Stimulated activated CD8-positive, alpha-beta memory T cell treated with anti-CD3 and anti-CD28 coated beads, Interleukin-4, amount 100 ng/mL, for 4 hours (primary cell): ENCODE measurements around the gene DDX1.

ENCODE experiments used
- DNase-seq, 2 donors: peaks; one replicate each; pipeline ENCODE4 v3.0.0-alpha.2; 2020; ENCODE audit warnings: low read depth in 2 of 2, low spot score in 1 of 2

Gene DDX1

DNA sequence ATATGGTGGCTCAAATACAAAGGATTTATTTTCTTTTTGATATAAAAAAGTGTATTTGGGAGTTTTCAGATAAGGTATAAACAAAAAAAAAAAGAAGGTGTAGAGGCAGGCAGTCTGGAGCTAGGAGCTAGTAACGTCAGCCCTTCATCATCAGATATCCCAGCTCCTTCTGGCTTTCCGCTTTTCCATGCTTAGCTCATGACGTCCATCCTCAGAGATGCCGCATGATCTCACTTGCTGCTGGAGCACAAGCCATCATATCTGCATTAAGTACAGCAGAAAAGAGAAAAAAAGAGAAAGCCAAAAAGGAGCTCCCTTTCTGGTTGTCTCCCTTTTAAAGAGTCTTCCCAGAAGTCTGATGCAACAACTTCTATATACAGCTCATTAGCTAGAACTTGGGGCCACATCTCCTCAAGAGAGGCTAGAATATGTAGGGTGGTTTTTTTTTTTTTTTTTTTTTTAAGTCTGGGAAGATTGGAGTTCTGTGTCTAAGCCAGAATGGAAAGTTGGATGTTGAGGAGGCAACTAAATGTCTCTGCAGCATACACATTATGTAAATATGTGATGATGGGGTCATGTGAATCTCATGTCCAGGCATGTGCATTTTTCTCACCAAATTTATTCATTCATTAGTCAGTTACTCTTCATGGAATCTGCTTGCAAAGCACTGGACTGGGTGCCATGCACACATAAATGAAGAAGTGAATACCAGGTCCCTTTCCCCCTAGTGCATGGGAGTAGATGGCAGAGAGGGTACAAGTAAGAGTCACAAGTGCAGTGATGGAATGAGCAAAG lies 52.3 kb downstream of the DDX1 start:
- DNase-seq = no peak

DNA sequence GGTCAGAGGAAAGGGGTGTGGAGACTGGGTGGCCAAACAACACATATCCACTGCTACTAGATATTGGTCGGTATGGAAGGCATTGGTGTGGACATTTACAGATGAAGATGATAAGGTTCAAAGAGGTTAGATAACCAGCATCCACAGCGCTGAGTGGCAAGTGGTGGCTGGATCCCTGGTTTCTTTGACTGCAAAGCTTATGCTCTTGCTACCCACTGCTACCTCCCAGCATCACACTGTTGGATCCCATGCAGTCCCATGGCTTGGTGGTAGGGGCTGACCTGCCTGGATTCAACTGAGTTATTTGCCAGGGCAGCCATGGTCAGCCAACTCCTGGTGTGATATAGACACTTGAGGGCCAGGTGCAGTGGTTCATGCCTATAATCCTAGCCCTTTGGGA lies 53.6 kb downstream of the DDX1 start:
- DNase-seq = no peak

DNA sequence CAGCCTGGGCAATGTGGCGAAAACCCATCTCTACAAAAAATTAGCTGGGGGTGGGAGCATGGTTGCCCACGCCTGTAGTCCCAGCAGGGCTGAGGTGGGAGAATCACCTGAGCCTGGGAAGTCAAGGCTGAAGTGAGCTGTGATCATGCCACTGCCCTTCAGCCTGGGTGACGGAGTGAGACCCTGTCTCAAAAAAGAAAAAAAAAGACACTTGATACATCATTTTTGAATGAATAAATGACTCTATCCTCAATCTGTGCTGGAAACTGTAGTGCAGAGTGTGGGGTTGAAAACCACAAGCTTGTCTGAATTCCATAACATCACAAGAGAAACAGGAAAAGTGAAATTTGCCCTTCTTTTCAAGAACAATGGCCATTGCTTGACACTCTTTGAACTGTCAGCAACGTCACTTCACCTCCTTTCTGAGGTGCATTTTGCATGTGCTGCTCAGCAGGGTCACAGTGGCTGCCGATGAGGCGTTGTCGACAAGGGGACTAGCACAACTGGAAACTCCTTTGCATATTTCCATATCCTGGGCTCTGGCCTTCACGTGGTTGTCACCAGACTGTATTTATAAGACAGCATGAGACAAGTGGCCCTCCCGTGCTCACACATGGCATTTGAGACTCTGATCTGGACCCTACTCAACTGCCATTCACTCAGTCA lies 54.2 kb downstream of the DDX1 start:
- DNase-seq = no peak

DNA sequence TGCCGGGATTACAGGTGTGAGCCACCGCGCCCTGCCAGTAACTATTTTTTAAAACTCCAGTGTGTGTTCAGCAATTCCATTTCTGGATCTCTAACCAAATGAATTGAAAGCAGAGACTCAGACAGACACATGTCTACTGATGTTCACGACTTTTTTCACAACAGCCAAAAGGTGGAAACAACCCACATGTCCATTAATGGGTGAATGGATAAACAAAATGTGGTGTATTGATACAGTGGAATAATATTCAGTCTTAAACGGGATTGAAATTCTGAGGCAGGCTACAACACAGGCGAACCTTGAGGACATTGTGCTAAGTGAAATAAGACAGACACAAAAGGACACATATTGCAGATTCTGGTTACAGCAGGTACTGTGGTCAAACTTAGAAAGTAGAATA lies 55.0 kb downstream of the DDX1 start:
- no peak for DNase-seq

DNA sequence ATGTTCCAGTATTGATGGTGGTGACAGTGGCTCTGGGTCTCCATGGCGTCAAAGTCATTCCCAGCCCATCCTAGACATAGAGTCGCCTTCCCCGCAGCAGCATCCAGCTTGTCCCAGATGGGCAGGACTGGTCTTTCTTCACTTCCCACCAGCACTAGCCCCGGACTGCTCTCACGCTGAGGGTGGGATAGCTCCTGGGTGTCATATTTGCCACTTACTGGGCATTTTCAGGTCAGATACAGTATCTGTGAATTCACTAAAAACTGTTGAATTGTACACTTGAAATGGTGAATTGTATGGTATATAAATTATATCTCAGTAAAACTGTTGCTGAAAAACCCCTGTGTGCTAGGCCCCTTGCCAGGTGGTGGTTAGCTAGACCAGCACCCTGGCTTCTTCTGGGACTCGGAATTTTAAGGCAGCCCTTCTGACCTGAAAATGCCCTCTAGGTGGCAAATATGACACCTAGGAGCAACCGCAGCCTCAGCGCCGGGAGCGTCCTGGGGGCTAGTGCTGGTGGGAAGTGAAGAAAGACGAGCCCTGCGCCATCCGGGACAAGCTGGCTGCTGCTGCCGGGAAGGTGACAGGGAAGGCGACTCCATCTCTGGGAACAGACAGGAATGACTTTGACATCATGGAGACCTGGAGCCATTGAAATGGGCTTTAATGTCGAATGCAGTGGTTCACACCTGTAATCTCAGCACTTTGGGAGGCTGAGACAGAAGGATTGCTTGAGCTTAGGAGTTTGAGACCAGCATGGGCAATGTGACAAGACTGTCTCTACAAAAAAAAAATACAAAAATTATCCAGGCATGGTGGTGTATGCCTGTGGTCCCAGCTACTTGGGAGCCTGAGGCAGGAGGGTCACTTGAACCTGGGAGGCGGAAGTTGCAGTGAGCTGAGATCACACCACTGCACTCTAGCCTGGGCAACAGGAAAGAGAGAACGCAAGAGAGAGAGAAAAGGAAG lies 56.2 kb downstream of the DDX1 start:
- no peak for DNase-seq

DNA sequence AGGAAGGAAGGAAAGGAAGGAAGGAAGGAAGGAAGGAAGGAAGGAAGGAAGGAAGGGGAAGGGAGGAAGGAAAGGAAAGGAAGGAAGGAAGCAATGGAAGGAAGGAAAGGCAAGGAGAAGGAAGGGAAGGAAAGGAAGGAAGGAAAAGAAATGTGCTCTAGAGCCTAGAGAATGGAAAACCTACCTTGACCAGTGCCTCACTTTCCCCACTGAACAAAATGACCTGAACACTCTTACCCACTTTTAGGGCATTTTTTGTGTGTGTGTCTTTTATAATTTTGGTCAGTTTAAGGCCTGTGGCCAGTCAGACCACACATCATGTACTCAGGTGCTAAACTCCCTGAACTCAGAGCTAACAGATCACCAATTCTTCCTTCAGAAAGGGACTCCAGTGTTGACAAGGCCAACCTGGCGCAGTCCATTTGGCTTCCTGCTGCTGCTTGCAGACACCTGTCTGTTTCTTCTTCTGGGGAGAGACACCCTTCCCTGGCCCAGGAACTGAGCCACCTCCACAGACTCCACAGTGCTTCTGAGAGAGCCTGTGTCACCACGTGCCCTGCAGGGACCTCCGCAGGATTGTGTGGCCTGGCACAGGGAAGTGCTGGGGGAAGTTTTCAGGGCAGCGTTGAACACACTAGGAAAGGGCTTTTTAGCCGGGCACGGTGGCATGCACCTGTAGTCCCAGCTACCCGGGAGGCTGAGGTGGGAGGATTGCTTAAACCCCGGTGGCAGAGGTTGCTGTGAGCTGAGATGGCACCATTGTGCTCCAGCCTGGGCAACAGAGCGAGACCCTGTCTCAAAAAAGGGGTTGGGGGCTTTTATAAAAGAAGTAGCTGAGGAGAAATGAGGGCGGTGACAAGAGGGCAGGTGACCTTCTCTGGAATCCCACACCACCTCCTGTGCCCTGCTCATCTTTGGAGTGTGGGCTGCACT lies 57.2 kb downstream of the DDX1 start:
- DNase-seq = no peak

DNA sequence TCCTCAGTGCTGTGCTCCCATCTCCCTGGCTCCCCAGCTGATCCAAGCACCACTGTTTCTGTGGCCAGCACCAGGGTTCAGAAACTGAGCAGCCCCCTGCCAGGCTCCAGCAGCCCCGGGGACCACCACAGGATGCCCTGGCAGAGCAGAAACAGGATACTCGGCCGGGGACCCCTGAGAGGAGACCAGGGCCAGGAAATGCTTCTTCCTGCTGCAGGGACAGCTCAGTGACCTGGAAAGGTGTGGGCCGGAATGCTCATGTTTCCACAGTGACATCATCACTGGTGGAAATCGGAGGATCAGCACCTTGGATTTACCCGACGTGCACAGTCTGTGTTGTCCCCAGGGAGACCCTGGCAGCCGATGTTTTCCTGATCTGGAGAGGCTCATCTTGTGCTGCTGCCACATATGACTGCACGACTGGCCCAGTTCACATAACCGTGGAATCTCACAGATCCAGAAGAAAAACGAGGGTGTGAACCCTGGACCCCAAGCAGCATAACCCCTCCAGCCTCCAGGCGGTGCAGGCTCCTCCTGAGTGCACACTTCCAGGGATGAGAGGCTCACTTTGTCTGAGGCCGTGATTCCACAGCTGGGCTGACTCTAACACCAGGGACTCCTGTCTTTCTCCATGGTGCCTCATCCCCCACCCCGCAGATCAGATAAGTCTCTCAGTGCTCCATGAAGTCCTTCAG lies 58.0 kb downstream of the DDX1 start:
- no peak for DNase-seq

DNA sequence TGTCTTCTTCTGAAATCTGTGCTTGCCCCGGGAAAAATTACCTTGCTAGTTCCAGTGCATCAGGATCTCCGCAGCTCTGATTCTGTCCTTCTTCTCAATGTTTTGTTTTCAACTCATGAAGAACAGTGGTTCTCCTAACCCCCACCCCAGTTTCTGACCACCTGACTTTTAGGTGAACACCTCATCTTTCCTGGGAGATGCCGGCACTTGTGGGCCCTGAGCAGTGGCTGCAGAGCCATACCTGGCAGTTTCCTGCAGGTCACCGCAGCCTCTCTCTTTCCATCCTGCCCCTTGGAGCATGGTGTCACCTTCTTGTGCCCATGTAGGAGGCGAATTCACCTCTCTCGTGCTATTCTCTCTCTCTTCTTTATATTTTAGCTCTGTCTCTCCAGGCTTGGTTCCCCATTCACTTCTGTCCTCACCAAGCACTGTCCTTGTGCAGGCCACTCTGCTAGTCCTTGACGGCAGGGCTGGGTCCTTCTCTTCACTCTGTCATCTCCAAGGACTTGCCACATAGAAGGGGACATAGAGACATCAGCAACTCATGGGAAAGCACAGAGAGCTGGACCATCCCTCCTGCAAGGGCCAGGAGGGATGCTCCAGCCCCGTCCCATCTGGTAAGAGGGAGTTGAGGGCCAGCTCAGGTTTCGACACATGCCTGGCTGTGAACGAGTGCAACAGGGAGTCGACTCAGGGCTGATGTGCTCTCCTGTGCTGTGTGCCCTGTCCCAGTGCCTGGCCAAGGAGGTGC lies 59.1 kb downstream of the DDX1 start:
- DNase-seq = no peak

DNA sequence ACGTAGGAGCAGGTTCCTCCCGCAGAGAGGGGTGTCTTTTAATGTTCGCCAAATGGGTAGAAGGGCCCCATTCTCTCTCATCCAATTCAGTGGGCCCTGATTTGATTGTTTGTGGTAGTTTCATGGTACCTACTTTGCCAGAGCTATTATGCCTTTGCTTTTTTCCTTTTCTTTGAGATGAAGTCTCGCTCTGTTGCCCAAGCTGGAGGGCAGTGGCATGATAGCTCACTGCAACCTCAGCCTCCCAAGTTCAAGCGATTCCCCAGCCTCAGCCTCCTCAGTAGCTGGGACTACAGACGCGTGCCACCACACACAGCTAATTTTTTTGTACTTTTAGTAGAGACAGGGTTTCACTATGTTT lies 59.7 kb downstream of the DDX1 start:
- DNase-seq = no peak

DNA sequence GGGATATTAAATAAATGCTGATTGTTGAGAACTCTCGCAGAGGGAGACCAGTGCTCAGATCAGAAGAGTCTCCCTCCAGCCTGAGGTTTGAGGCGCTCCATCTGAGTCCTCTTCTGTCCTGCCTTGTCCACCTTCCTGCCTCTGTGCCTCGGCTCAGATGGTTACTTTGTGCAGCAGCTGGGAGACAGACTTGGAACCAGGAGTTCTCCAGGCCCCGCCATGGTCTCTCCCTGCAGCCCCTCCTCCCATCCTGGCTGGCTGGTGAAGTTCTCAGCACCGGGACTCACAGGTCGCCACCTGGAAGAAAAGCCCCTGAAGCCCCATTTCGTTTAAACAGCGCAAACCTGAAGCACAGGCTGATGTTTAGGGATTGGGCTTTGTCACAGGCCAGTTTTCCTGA lies 60.6 kb downstream of the DDX1 start:
- no peak for DNase-seq

DNA sequence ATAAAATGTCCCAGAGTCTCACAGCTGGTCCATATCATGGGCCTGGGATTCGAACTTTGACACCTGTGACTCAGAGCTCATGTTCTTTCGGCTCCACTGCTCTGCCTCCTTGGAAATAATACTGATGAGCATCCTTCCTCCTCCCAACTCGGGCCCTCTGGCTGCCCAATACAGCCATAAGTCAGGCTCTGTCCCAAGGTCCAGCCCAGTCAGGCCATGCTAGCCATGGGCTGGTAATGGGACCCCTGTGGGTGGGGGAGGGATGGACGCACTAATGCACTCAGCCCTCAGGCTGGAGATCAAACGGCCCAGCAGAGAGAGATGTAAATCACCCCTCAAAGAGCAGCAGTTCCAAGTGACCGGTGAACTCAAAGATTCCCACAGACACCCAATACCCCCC lies 61.1 kb downstream of the DDX1 start:
- DNase-seq = no peak

DNA sequence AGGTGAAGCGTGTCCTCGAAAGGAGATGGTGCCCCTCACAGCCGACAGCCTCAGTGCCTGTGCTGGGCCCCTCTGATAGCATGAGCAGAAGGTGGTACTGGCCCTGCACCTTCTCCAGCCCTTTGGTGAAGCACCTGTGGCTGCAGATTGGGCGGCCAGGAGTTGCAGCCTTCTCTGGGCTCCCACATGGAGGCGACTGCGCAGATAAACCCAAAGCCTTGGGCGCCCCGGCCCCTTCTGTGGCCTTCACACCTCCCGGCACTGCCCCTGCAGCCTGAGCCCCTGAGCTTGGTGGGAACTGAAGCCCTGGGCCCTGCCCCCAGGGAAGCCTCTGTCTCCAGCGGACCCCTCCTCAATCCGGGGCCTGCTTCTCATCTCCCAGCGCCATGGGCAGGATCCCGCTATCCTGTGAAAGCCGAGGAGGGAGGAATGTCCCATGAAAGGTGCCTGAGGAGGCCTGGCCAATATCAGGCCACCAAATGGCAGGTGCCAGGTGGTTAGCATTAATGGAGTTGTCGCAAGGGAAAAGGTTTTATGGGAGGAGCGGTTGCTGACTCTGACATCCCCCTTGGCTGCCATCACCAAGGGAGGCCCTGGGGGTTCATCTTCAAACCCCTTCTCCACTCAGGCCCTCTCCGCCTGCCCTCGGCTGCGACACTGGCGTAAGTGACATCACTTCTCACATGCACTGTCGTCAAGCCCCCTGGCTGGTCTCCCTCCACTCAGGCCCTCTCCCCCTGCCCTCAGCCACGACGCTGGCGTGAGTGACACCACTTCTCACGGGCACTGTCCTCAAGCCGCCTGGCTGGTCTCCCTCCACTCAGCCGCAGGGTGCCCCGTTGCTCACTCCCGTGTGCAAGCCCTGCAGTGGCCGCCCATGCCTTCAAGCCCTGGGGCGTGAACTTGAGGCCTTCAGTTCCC lies 62.4 kb downstream of the DDX1 start:
- DNase-seq = no peak

DNA sequence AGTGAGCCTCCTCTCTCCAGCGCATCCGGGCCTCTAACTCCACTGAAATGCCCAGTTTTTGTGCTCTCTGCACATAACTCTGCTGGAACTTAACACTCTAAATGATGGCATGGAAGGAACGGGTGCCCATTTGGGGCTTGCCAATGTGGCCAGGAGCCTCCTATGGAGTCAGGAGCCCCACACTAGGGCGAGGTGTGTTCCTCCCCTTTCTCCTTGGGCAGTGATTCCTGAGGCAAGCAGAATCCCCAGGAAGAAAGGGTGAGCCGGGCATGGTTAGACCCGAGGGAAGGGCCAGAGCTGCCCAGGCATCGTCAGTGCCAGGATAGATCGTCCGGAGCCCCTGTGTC lies 63.0 kb downstream of the DDX1 start:
- DNase-seq = no peak

DNA sequence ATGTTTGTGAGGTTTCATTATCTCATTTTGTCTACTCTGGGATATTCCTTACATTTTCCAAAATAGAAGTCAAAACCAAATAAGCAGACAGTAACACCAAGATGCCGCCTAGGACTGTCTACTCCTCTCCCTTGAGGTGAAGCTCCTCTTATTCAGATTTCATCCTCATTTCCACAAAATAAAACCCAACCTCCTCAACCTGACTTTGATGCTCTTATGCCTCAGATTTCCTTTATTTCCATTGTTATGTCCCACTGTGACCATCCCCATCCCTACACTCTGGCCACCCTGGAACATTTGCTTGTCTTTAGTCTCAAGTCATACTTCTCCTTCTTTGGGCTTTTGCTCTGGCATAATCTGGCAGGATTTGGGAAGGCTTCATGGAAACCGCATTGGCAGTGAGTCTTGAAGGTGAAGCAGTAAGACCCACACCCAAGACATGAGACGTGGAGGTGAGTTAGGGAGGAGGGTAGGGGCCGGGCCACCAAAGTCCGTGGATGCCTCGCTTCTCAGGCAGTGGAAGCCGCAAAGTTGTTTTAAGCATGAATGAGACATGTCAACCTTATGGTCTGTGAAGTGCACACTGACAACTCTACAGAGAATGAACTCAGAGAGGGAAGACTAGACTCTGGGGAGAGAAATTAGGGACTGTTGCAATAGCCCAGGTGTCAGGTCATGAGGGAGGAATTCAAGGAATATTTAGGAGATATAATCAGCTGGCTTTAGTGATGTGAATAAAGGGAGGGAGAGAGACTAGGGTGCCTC lies 63.6 kb downstream of the DDX1 start:
- DNase-seq = no peak

DNA sequence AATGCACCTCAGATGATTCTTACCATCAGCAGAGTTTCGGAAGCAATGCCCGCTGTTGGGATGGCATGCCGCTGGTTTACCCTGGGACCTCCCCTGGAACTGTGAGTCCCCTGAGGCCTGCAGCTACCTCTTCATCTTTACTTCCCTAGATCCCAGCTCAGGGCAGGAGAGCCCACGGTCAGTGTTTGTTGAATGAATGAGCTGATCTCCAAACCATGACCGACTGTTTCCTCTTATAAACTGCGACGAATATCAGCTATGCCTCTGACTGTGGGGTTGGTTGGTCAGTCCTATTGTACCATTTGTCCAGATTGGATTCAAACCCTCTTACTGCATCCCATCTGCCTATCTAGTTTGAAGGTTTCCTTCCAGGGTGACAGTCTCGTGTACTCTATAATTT lies 64.4 kb downstream of the DDX1 start:
- DNase-seq = no peak

DNA sequence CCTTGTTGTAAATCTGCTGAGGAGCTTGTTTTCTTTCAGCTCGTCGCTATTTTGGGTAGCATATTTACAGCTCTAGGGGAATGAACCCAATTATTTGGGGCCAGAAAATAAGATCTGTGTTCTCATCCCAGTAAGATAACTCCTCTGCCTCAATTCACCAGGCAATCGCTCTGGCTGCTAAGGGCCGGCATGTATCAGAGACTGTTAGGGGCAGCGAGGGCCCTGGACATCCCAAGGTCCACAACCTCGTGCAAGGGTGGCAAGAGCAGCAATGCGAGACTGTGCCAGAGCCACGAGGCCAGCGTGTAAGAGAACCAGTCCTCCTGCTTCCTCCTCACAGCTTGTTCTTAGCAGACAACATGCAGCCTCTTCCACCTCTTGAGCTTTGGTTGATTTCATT lies 66.1 kb downstream of the DDX1 start:
- DNase-seq = no peak

DNA sequence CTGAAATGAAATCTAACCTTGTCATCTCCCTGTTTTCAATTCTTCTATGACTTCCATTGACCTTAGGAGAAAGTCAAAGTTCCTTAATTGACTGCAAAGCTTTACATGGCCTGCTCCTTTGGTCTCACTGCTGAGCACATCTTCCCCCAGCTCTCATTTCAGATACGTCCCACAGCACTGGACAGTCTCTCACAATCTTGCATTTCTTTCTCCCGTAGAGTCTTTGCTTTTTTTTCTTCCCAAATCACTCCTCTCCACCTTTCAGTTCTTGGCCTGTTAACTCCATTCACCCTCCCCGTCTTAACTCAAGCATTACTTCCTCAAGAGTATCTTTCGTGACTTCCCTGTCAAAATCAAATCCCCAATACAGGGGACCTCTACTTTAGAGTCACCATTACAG lies 67.2 kb downstream of the DDX1 start:
- DNase-seq = no peak
